NCI-H128 (cell line): ENCODE measurements around the gene VAMP2.

ENCODE experiments used
- DNase-seq: peaks from one replicate; lab custom pipeline; 2025; ENCODE audit not compliant: unreplicated experiment; lab: John Stamatoyannopoulos, UW

VAMP2 gene

DNA sequence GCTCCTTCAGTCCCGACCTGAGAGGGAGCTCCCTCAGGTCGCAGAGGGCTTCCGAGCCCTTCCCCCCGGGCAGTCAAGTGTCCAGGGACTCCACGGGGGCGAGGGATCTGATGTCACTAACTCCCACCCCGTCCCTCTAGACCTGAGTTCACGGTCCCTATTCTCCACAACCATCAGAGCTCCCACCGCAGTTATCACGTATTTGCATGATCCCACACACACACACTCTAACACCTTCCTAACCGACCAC, 6.8 kb downstream of the VAMP2 start:
- no peak for DNase-seq

DNA sequence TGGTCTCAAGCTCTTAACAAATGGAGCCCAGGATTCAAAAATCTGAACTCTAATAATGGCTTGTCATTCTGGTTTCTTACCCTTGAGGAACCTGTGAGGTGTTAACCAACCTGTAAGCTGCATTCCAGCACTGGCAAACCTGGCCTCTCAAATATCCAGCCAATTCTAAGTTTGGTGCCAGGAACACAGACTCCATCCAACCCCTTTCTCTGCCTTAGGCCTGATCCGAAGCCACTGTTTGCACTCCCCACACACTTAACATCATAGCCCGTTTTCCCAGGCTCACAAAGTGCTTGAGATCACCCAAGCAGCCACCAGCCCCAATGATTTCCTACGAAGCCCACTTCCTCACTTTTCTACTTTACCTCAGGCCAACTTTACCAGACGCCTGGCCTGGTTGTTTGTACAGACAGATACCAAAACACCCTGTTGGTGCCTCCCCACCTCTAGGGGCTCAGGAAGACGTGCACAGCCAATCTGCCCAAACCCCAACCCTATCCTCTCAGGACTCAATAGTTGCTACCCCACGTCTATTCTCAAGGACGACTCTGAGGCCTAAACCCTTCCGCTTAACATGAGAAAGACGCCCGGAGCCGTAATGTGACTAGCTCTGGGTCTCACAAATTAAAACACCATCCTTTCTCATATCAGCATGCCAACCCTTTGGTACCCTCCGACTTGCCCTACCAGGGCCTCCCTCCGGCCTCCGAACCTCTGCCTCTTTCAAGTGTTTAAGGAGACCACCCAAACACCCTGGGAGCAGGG, 7.3 kb downstream of the VAMP2 start:
- DNase-seq, result no peak

DNA sequence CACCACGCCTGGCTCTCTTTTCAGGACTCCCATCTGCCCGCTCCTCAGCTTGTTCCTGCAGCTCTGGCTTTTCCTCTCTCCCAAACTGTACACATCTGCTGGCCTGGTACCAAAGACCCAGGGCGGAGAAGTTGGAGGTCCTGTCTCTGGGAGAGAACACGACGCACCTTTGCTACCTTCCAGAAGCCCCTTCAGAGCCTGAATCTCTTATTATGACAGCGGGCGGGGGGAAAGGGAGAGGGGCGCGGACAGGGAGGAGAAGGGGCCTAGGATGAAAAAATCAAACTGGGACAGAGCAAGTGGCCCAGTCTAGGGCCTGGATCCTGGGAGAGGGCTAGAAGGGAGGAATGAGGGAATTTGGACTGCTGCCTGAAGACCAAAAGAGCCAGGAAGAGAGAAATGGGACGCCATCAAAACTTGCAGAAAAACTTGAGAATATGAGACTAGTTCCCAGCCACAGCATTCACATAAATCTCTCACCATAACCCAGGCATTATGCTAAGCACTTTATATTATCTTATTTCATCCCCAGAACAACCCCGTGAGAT, 8.1 kb downstream of the VAMP2 start:
- DNase-seq, result no peak

DNA sequence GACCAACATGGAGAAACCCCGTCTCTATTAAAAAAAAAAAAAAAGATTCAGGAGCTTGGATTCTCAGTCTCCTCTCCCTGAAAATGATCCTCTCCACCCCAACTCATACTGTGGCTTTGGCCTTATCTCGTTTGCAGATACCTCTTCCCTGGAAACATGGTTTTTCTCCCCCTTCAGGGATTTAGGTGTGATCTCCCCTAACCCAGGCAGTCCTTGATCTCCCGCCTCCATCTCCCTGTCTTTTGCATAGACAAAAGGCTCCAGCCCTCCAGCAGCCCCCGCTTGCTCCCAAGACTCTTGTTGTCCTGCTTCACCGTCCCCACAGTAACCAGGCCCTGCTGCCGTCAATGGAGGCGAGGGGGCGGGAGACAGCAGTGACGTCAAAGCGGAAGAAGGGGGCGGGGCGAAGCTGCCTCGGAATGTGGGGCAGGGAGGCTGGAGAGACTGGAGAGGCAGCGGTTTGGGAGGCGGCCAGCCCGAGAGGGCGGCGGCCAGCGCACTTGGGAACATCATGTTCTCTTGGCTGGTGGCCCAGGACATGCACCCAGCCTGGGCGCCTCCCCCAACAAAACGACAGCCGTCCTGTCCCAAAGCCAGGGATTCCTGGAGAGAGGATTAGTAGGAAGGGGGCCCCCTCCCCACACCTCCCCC, 8.7 kb downstream of the VAMP2 start:
- no peak for DNase-seq

DNA sequence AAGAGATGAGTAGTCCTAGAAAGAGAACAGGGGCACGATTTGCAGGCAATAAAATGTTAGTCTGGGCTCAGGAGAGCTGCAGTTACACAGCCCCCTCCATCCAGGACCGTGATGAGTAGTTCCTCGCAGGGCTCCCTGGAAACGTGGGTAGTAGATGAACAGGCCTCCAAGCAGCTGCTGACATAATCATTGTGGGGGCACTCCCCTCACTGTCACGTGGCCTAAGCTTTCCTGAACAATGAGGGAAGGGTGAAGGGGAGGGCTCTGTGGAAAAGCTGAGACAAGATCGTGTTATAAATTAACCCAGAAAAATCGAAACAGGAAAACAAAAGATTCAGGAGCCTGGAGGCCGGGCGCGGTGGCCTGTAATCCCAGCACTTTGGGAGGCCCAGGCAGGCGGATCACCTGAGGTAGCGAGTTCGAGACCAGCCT, 9.2 kb downstream of the VAMP2 start:
- no peak for DNase-seq

DNA sequence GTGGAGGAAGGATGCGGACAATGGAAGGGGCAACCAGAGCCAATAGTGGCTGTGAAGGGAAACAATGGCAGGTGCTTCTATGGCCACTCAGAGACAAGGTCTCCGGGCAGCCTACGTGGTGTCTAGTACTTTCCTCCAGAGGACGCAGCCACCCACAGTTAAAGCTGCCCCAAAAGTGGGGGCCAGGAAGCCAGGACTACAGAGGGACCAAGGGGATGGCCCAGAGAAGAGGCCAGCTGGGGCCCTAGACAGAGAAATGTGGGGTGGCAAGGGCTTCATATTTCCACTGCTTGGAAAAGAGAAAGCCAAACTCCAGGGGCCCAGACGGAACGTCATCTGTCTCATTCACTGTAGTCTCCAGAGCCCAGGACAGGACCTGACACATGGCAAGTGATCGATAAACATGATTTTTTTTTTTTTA, 9.7 kb downstream of the VAMP2 start:
- DNase-seq, result no peak

DNA sequence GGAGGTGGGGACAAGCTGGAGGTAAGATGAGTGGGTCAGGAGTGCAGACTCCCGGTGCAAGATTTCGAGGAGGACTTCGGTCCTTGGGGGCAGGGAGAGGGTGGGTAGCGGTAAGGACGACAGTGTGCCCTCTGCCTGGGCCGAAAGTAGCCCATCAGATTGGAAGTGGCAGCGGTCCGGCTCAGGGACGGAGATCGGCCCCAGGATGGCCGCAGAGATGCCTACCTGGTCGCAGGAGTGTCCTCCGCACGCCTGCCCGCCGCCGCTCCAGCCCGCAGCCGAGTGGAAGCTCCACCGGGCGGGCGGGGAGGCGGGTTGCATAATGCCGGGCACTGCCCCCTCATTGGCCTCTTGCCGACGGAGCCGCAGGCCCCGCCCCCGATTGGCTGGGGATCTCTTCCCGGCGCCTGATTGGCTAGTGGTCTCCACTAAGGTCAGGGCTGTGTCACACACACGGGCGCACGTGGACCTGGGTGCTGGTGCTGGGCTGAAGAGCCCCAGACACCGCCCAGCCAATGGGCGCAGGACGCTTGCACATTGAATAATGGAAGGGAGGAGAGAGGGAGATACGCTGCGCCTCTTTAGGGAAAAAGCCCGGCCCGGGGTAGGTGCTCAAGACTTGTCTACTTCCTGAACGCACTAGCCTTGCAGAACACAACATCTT, 10.5 kb downstream of the VAMP2 start, which contains the start of gene PER1:
Gene PER1 (minus strand): TSS at position 293 of the 664 bp plus-strand sequence. CDS start 1,698 bp downstream, outside the sequence.
- DNase-seq, result peak; percentile 77

DNA sequence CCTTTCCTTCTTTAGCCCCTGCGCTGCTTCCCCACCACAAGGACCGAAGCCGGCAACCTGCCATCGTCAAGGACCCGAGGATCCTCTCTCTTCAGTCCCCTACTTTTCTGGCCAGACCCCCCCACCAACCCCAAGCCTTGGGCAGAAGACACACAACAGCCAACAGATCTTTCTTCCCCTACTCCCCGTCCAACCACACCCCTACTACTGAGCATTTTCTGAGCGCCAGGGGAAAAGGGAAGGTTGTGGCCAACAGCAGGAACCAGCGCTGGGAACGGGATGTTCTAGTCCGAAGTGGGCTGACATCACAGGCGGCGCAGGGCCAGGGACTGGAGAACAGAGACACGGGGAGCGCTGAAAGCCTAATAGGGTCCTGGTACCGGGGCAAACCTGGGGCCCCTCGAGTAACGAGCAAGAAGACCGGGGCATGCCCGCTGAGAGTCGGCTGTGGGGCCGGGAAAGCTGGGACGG, 11.1 kb downstream of the VAMP2 start:
- no peak for DNase-seq

DNA sequence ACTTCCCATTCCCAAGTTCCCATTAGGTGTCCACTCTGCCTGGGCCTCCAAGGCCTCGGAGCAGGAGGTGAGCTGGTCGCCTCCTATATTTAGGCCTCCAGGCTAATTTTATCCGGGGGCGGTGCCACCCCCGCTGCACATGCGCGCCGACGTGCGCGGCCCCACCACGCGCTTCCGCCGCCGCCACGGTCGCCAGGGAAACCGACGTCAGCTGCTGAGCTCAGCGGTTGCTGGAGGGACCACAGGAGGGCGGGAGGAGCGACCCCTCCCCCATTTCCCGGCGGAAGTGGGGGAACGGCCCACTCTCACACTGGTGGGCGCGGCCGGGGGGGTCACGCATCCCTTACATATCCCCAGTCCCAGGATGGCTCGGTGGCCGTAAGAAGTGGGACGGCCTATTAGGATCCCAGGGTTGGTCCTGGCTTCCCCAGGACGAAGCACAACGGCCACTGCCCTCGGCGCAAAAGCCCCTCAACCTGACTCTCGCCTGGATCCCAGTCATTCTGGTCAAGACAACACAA, 11.6 kb downstream of the VAMP2 start:
- DNase-seq, result peak; percentile 42

DNA sequence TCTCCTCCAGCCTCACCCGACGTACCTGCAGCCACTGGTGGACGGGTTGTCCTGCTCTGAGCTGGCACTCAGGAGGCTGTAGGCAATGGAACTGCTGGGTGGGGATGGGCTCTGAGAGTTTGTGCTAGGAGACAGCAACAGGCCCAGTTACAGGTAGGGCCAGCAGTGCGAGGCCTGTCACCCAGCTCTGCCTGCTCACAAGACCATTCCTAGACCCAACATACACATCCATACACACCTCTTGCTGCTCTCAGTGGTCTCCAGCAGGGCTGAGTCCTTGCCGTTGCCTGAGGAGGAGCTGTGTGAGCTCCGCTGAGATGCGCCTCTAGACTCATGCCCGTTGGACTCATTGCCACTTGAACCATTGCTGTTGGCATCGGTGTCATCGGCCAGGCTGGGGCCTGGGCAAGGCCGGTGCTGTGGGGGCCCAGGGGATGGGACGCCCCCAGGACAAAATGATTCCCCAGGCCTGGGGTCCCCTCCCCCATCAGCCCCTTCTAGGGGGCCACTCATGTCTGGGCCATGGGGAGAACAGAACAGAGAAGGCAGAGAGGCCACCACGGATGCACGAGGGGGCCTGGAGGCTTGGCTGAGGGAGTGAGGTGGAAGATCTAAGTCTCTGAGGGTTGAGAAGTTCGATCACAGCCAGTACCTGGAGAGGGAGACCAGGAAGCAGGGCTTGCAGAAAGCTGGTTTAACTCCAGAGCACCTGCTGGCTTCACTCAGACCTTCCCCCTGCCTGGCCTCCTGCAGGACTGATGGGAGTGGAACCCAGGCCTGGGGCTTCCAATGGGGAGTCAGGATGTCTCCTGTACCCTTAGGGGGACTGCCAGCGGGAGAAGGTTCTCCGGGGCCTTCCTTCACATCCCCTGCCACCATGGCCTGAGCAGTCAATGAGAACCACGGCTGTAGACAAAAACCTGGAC, 12.3 kb downstream of the VAMP2 start:
- DNase-seq, result no peak

DNA sequence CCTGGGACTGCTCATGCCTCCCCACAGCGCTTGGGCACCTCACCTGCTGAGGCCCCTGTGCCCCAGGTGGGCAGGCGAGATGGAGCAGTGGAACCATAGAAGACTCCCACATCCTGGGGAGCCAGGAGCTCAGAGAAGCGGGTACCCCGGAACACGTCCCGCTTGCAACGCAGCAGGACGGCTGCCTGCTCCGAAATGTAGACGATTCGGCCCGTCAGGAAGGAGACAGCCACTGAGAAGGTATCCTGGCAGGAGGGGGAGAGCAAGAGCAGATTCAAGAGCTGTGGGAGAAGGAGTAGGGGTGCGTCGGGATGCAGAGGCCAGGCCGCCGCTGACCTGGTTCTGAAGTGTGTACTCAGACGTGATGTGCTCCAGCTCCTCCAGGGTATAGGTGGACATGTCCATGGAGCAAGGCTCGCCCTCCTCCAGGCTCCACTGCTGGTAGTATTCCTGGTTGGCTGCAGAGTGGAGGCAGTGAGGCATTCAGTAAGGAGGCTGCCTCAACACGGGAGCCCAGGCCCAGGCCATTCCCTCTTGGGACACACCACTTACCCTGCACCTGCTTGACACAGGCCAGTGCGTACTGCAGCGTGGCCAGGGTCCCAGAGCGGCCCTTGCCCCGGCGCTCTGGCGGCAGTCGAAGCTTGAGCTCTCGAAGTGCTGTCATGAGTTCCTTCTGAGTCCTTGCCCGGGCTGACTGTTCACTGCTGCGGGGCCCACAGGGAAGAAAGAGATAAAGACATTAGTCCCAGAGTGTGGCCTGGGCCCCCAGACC, 13.1 kb downstream of the VAMP2 start:
- DNase-seq, result no peak

DNA sequence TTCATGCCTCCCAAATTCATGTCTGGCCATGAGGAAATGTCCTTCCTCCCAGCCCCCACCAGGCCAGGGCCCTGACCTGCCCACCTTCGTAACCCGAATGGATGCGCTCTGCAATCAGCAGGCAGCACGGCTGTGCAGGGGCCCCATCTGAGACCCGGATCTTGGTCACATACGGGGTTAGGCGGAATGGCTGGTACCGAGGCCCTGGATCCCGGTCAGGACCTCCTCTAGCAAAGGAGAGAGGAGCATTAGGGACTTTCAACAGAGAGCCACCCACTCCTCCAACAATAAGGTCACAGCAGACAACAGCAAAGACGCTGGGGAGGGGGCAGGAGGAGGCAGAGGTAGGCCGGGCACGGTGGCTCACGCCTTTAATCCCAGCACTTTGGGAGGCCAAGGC, 14.2 kb downstream of the VAMP2 start:
- DNase-seq, result no peak

DNA sequence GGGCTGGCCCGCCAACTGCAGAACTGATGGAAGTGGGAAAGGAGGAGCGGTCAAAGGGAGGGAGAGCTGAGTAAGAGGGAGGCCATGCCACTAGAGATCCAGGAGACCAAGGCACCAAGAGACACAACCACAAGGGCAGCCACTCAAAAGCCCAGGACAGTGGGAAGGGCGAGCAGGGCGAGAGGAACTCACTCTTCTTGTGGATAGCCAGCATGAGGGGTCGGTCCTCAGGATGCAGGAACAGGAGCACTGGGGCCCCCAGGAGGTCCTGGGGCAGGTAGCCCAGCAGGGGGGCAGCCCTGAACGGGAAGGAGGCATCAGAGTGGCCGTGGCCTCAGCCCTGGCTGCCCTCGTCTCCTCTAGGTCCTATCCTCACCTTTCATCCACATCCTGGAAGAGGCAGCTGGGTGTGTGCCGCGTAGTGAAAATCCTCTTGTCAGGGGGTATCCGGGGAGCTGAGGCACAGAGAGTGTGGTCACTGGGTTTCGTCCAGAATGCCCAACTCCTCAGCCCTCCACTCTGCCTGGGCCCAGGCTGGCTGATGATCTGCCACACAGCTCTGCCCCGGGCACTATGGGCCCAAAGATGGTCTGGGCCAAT, 14.8 kb downstream of the VAMP2 start:
- no peak for DNase-seq

DNA sequence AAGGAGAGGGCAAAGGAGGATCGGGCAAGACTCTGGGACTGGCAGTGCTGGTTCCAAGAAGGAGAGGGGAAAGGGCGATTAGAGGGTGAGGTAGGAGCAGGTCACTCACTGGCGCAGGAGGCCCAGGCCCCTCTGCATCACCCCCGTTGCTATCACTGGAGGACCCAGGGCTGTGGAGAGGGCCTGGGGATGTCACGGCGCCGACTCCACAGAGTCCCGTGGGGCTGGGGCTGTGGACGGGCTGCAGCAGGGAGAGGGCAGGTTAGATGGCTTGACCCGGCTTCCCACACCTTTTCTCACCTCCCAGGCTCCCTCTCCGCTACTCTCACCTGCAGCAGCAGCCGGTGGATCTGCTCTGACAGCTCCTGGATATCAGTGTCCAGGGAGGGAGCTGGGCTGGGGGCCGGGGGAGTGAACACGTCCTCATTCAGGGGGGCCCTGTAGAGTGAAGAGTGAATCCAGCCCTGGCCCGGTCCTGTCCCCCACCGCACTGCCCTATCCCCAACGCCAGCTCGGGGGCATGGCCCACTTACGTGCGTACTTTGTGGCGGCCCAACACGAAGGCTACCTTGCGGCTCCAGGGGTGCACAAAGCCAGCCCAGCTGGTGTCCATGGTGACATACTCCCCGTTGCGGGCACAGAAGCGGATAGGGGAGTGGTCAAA, 15.5 kb downstream of the VAMP2 start:
- no peak for DNase-seq

DNA sequence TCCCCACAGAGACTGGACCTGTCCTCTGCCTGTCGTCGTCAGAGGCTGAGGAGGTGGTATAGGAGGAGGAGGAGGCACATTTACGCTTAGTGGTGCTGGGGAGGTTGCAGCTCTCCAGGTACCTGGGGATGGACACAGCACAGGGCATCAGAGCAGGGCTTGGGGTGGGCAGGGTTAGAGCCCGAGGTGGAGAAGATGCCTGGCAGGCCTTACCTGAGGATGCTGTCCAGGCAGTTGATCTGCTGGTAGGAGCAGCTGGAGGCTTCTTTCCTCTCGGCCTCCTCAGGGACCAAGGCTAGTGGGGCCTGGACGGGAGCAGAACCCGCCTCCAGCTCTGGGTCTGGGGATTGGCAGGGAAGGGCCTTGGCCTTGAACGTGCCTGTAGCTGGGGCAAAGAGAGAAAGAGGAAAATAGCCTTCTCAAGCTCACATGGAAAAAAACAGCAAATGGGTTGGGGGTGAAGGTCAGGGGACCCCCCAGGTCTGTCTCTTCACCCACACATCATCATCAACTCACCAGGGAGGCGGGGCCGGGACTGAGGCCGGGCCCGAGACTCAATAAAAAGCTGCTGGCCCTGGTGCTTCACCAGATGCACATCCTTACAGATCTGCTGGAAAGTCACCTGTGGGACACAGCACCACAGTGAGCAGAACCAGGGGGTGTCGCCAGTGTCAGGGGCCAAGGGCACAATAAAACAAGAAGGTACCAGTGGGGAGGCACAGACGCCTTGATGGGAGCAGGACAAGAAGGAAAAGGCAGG, 16.2 kb downstream of the VAMP2 start:
- no peak for DNase-seq

DNA sequence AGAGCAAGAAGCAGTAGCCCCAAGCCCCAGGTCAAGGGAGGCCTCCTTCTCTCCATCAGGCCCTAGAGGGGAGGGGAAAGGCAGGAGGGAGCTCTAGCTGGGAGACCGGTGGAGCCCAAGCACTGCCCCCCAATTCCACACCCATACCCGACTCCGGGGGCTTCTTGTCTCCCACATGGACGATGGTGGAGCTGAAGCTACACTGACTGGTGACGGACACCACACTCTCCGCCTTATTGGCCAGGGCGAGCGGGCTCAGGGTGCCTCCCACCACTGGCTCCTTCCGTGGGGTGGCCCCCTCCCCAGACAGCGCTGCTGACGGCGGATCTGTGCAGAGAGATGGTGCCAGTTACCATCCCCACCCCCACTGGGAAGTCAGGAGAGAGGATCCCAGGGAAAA, 16.9 kb downstream of the VAMP2 start:
- no peak for DNase-seq

DNA sequence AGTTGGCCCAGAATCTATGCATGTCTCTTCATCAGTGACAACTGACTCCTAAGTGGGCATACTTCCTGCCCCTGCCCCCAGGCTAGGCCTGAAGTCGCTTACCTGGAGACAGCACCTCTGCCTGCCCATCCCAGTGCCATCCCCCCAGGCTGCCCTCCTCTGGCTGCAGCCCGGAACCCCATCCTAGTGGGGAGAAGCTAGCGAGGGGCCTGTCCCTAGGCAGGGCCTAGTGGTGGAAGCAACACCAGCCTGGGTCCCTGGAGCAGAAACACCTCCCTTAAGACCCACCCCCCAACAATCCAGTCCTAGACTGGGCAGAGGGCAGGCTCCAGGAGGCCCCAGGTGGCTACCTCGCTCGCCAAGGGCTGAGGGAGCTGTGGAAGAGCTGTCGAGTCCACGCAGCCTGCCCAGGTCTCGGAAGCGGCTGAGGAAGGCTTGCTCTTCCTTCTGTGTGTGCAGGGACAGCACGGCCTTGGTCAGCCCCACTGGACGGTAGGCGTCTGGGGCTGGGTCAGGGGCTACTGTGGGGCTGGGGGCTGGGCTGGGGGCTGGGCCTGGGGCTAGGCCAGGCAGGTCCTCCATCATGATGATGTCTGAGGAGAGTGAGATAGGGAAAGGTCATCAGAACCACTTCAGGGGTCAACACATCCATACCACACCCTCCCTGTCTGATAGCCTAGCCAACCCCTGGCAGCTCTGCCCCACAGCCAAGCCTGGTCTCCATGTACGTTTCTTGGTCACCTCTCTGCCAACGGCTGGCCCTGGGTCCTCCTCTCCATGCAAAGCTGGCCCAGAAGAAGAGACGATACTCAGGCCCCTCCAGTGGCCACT, 18.1 kb downstream of the VAMP2 start:
- DNase-seq, result no peak
